Neural crest cell (in vitro differentiated cells): ENCODE data around the gene GALNT6. TPM values are rescaled to one million over a fixed set of nuclear protein-coding genes. Genes with fewer than 3 reads are reported as not detected.

Experiments
- DNase-seq: peaks from one replicate; pipeline ENCODE4 v3.0.0; 2021; ENCODE audit warnings: low read depth, mixed read lengths, low spot score
- H3K27ac Mint-ChIP-seq: one replicate; pipeline ENCODE4 v1.8.0; 2021; ENCODE audit warnings: mild to moderate bottlenecking, mixed read lengths; ENCODE audit not compliant: unreplicated experiment
- H3K27me3 Mint-ChIP-seq: 2 replicates; pipeline ENCODE4 v1.8.0; 2021; ENCODE audit warnings: low read depth, mild to moderate bottlenecking, mixed read lengths
- H3K36me3 Mint-ChIP-seq: 2 replicates; pipeline ENCODE4 v1.8.0; 2021; ENCODE audit warnings: low read depth, mild to moderate bottlenecking, mixed read lengths
- H3K4me1 Mint-ChIP-seq: 2 replicates; pipeline ENCODE4 v1.8.0; 2021; ENCODE audit warnings: mixed read lengths
- H3K4me3 Mint-ChIP-seq: one replicate; pipeline ENCODE4 v1.8.0; 2021; ENCODE audit warnings: mild to moderate bottlenecking, mixed read lengths
- H3K9me3 Mint-ChIP-seq: 2 replicates; pipeline ENCODE4 v1.8.0; 2021; ENCODE audit warnings: mixed read lengths
- CTCF ChIP-seq: fragments of 200-600 bp; sonication (generic); conservative IDR thresholded peaks from 2 replicates; pipeline ENCODE4 v1.5.0; 2021; ENCODE audit warnings: antibody characterized with exemption, mild to moderate bottlenecking
- total RNA-seq: library from RNA; stranded (reverse); gene quantifications from 2 replicates; pipeline ENCODE4 v1.2.1, GENCODE V29; 2021

GALNT6 gene
- total RNA-seq, 1 donor from 2014 or later = 0.09 TPM

- H3K4me3 Mint-ChIP-seq = no peak overlapping the region
- peaks cover 4% of the 10 kb centered on the region for H3K27me3 Mint-ChIP-seq
- no peak for TF ChIP-seq CTCF
- DNase-seq = no peak
- H3K36me3 Mint-ChIP-seq = no peaks in the 10 kb centered on the region
- H3K9me3 Mint-ChIP-seq = no peaks in the 10 kb centered on the region
- H3K27ac Mint-ChIP-seq = no peak overlapping the region
- H3K4me1 Mint-ChIP-seq = no peaks in the 10 kb centered on the region
These were observed 21.9 kb upstream of the GALNT6 start for GRCh38 chr12:51413149-51413548.

GRCh38 chr12:51409846-51410245 lies 18.6 kb upstream of the GALNT6 start:
- Mint-ChIP-seq H3K4me1 (no peaks in the 10 kb centered on the region), H3K36me3 (no peaks in the 10 kb centered on the region), H3K4me3 (no peak overlapping the region), H3K9me3 (no peaks in the 10 kb centered on the region), H3K27me3 (peaks cover 4% of the 10 kb centered on the region), H3K27ac (no peak overlapping the region)
- no peak for DNase-seq
- no peak for TF ChIP-seq CTCF

GRCh38 chr12:51407604-51408003 lies 16.4 kb upstream of the GALNT6 start:
- no peak for DNase-seq
- no peaks in the 10 kb centered on the region for H3K36me3 Mint-ChIP-seq
- no peaks in the 10 kb centered on the region for H3K9me3 Mint-ChIP-seq
- no peak overlapping the region for H3K4me3 Mint-ChIP-seq
- H3K4me1 Mint-ChIP-seq = no peaks in the 10 kb centered on the region
- no peak overlapping the region for H3K27ac Mint-ChIP-seq
- TF ChIP-seq CTCF = no peak
- no peaks in the 10 kb centered on the region for H3K27me3 Mint-ChIP-seq

GRCh38 chr12:51406859-51407258 lies 15.7 kb upstream of the GALNT6 start:
- no peaks in the 10 kb centered on the region for H3K4me1 Mint-ChIP-seq
- H3K36me3 Mint-ChIP-seq = no peaks in the 10 kb centered on the region
- no peaks in the 10 kb centered on the region for H3K27me3 Mint-ChIP-seq
- DNase-seq = no peak
- H3K27ac Mint-ChIP-seq = no peak overlapping the region
- H3K9me3 Mint-ChIP-seq = no peaks in the 10 kb centered on the region
- no peak overlapping the region for H3K4me3 Mint-ChIP-seq
- no peak for TF ChIP-seq CTCF

- Mint-ChIP-seq H3K4me1 (no peaks in the 10 kb centered on the region), H3K4me3 (no peak overlapping the region), H3K27ac (no peak overlapping the region), H3K27me3 (no peaks in the 10 kb centered on the region), H3K36me3 (no peaks in the 10 kb centered on the region), H3K9me3 (no peaks in the 10 kb centered on the region)
- TF ChIP-seq CTCF = no peak
- no peak for DNase-seq
These were observed 15.1 kb upstream of the GALNT6 start for GRCh38 chr12:51406290-51406689.

- no peaks in the 10 kb centered on the region for H3K4me1 Mint-ChIP-seq
- H3K27ac Mint-ChIP-seq = no peak overlapping the region
- no peak overlapping the region for H3K4me3 Mint-ChIP-seq
- DNase-seq = no peak
- no peaks in the 10 kb centered on the region for H3K36me3 Mint-ChIP-seq
- no peaks in the 10 kb centered on the region for H3K27me3 Mint-ChIP-seq
- no peaks in the 10 kb centered on the region for H3K9me3 Mint-ChIP-seq
- TF ChIP-seq CTCF = no peak
These were observed 14.6 kb upstream of the GALNT6 start for GRCh38 chr12:51405801-51406207.
